Colonic mucosa (tissue), 4 donors: ENCODE data around the gene EIF3B. TPM values are rescaled to one million over a fixed set of nuclear protein-coding genes. Genes with fewer than 3 reads are reported as not detected.

ENCODE experiments used
- DNase-seq: peaks from one replicate; pipeline ENCODE4 v3.0.0-alpha.2; 2020
- H3K27ac ChIP-seq: fragments of 200-600 bp; one replicate; pipeline ENCODE4 v1.8.0; 2021
- H3K27me3 ChIP-seq: fragments of 200-600 bp; one replicate; pipeline ENCODE4 v1.8.0; 2021
- H3K36me3 ChIP-seq: fragments of 200-600 bp; one replicate; pipeline ENCODE4 v1.8.0; 2021
- H3K4me1 ChIP-seq: fragments of 200-600 bp; one replicate; pipeline ENCODE4 v1.8.0; 2021; ENCODE audit warnings: mild to moderate bottlenecking
- H3K4me3 ChIP-seq: fragments of 200-600 bp; one replicate; pipeline ENCODE4 v1.8.0; 2021
- H3K9ac ChIP-seq, 2 donors: one replicate each; pipeline ENCODE4 v1.7.0; 2013; ENCODE audit warnings: control low read depth in 2 of 2, low read depth in 2 of 2, low read length in 2 of 2
- H3K9me3 ChIP-seq: fragments of 200-600 bp; one replicate; pipeline ENCODE4 v1.8.0; 2021
- CTCF ChIP-seq: fragments of 200-600 bp; IDR thresholded peaks from one replicate; pipeline ENCODE4 v1.8.0; 2022; ENCODE audit warnings: antibody characterized with exemption, mild to moderate bottlenecking
- intact Hi-C: fragments of 100-400 bp; cut with DNase I; formaldehyde crosslinking; loops from one replicate; pipeline ENCODE4 v1.14.1; 2022
- total RNA-seq, 2 donors: library from RNA; stranded (reverse); fragmentation: NEBNext Ultra II Directional in 1 of 2; extraction: Animal tissue kit (Norgen Biotek cat#: 25700) in 1 of 2; gene quantifications; one replicate each; pipeline ENCODE4 v1.2.1, GENCODE V29; 2021
- donor health status: healthy.
- donor health status: DM: no; HTN: no; CAD: no.
- donor health status: DM: no; HTN: no; CAD: no.

The EIF3B gene
- total RNA-seq, 2 donors from 2014 or later, result 94.4 to 180 TPM

GRCh38 chr7:2394566-2395082 is 40.0 kb downstream of the EIF3B start:
- no peaks in the 10 kb centered on the region for H3K27me3 ChIP-seq
- no peak overlapping the region for H3K9ac ChIP-seq
- no peak for TF ChIP-seq CTCF
- no peaks in the 10 kb centered on the region for H3K36me3 ChIP-seq
- H3K9me3 ChIP-seq, result no peaks in the 10 kb centered on the region
- no peak overlapping the region for H3K27ac ChIP-seq
- no peaks in the 10 kb centered on the region for H3K4me1 ChIP-seq
- intact Hi-C loops, result no loop called here
- no peak for DNase-seq
- no peak overlapping the region for H3K4me3 ChIP-seq

GRCh38 chr7:2398506-2398905 is 43.9 kb downstream of the EIF3B start:
- Histone ChIP-seq H3K9ac (no peak overlapping the region), H3K4me1 (no peaks in the 10 kb centered on the region), H3K9me3 (no peaks in the 10 kb centered on the region), H3K36me3 (no peaks in the 10 kb centered on the region), H3K27me3 (no peaks in the 10 kb centered on the region), H3K27ac (no peak overlapping the region), H3K4me3 (no peak overlapping the region)
- no peak for TF ChIP-seq CTCF
- intact Hi-C loops, result no loop called here
- DNase-seq, result no peak

- peak; percentile 71 for DNase-seq
- Histone ChIP-seq H3K9me3 (no peaks in the 10 kb centered on the region), H3K4me1 (peaks cover 7% of the 10 kb centered on the region), H3K9ac (peak overlapping the region in 1 of 2 donors; percentile 26), H3K36me3 (no peaks in the 10 kb centered on the region), H3K27me3 (no peaks in the 10 kb centered on the region), H3K27ac (peak overlapping the region; percentile 14), H3K4me3 (no peak overlapping the region)
- TF ChIP-seq CTCF, result no peak
- intact Hi-C loops, result no loop called here
Observed at GRCh38 chr7:2399848-2400587, 45.4 kb downstream of the EIF3B start.

- intact Hi-C loops, result no loop called here
- Histone ChIP-seq H3K4me1 (peaks cover 7% of the 10 kb centered on the region), H3K27me3 (no peaks in the 10 kb centered on the region), H3K27ac (no peak overlapping the region), H3K36me3 (no peaks in the 10 kb centered on the region), H3K4me3 (peak overlapping the region; percentile 36), H3K9me3 (no peaks in the 10 kb centered on the region), H3K9ac (no peak overlapping the region)
- no peak for TF ChIP-seq CTCF
- DNase-seq, result no peak
Observed at GRCh38 chr7:2402687-2403013, 48.0 kb downstream of the EIF3B start.

GRCh38 chr7:2403014-2403717 is 48.5 kb downstream of the EIF3B start, which contains the start of gene CHST12:
Gene CHST12 (plus strand): TSS chr7:2403611. CDS start chr7:2432640, 29,029 bp downstream.
- Histone ChIP-seq H3K36me3 (no peaks in the 10 kb centered on the region), H3K27me3 (no peaks in the 10 kb centered on the region), H3K9me3 (no peaks in the 10 kb centered on the region), H3K27ac (peak within 1 kb of the TSS; percentile 22), H3K9ac (peak within 1 kb of the TSS; percentile 70 to 74), H3K4me3 (peak within 1 kb of the TSS; percentile 87), H3K4me1 (peaks cover 7% of the 10 kb centered on the region)
- no peak for TF ChIP-seq CTCF
- intact Hi-C loops, result no loop called here
- DNase-seq, result peak; percentile 94
